GM18909 (cell line): Measurements from ENCODE around the gene NPTX1.
"Not testable (repeated sequence)": the region's sequence is repeated elsewhere in the genome, so short reads cannot be mapped to it uniquely, and the experiment has no call there.

Source experiments
- ATAC-seq: cut with Tn5 transposase; IDR thresholded peaks from one replicate; pipeline ENCODE4 v1.9.1; 2021; ENCODE audit warnings: mild to moderate bottlenecking; ENCODE audit not compliant: unreplicated experiment, poor library complexity

NPTX1 gene

GRCh38 chr17:80475910-80476876 lies at the start of gene NPTX1:
NPTX1 (minus strand) TSS chr17:80476607; CDS start chr17:80476446, 161 bp downstream.
- no peak for ATAC-seq

- ATAC-seq, result no peak
Measured at GRCh38 chr17:80523956-80524712, 47.7 kb upstream of the NPTX1 start.

GRCh38 chr17:80523054-80523744 lies 46.8 kb upstream of the NPTX1 start:
- ATAC-seq, result no peak

GRCh38 chr17:80520810-80521455 lies 44.5 kb upstream of the NPTX1 start:
- ATAC-seq, result no peak

- no peak for ATAC-seq
Measured at GRCh38 chr17:80519091-80519781, 42.8 kb upstream of the NPTX1 start.

- ATAC-seq, result no peak
Measured at GRCh38 chr17:80518392-80518791, 42.0 kb upstream of the NPTX1 start.

- ATAC-seq, result no peak
Measured at GRCh38 chr17:80517641-80518040, 41.2 kb upstream of the NPTX1 start.

- no peak for ATAC-seq
Measured at GRCh38 chr17:80516171-80516932, 39.9 kb upstream of the NPTX1 start.

- no peak for ATAC-seq
Measured at GRCh38 chr17:80513892-80514291, 37.5 kb upstream of the NPTX1 start.

- no peak for ATAC-seq
Measured at GRCh38 chr17:80513201-80513600, 36.8 kb upstream of the NPTX1 start.

GRCh38 chr17:80512233-80512632 lies 35.8 kb upstream of the NPTX1 start:
- no peak for ATAC-seq

- no peak for ATAC-seq
Measured at GRCh38 chr17:80511222-80512180, 35.1 kb upstream of the NPTX1 start.

GRCh38 chr17:80510772-80511171 lies 34.4 kb upstream of the NPTX1 start:
- ATAC-seq, result no peak

- no peak for ATAC-seq
Measured at GRCh38 chr17:80510132-80510531, 33.7 kb upstream of the NPTX1 start.

GRCh38 chr17:80509311-80509710 lies 32.9 kb upstream of the NPTX1 start:
- no peak for ATAC-seq

- ATAC-seq, result no peak
Measured at GRCh38 chr17:80507965-80508364, 31.6 kb upstream of the NPTX1 start.

- ATAC-seq, result not testable (repeated sequence)
Measured at GRCh38 chr17:80507177-80507576, 30.8 kb upstream of the NPTX1 start.
